HFFc6 (cell line): Measurements from ENCODE around the gene HRH4. TPM values are rescaled to one million over a fixed set of nuclear protein-coding genes. Genes with fewer than 3 reads are reported as not detected.

ENCODE experiments used
- DNase-seq: peaks from one replicate; pipeline ENCODE4 v3.0.0-alpha.2; 2018
- H3K27ac Mint-ChIP-seq: 2 replicates; pipeline ENCODE4 v1.8.0; 2020; ENCODE audit warnings: mild to moderate bottlenecking, mixed read lengths
- H3K27me3 Mint-ChIP-seq: 2 replicates; pipeline ENCODE4 v1.8.0; 2021; ENCODE audit warnings: mild to moderate bottlenecking, moderate library complexity, mixed read lengths; ENCODE audit not compliant: insufficient read depth
- H3K36me3 Mint-ChIP-seq: 2 replicates; pipeline ENCODE4 v1.8.0; 2021; ENCODE audit warnings: low read depth, mixed read lengths
- H3K4me1 Mint-ChIP-seq: 2 replicates; pipeline ENCODE4 v1.8.0; 2020; ENCODE audit warnings: low read depth, mixed read lengths
- H3K4me3 Mint-ChIP-seq: 2 replicates; pipeline ENCODE4 v1.8.0; 2020; ENCODE audit warnings: mild to moderate bottlenecking, moderate library complexity, mixed read lengths
- H3K9me3 Mint-ChIP-seq: 2 replicates; pipeline ENCODE4 v1.8.0; 2020; ENCODE audit warnings: mild to moderate bottlenecking, mixed read lengths
- CTCF ChIP-seq: fragments of 200-600 bp; sonication (generic); IDR thresholded peaks from 2 replicates; pipeline ENCODE4 v1.5.0; 2021; ENCODE audit warnings: antibody characterized with exemption, mild to moderate bottlenecking
- total RNA-seq, 6 experiments: library from RNA; stranded (reverse); fragmentation: NEBNext Ultra II Directional; extraction: Animal tissue kit (Norgen Biotek cat#: 25700); gene quantifications; 2 replicates in 1 of 6; 3 replicates in 5 of 6; pipeline ENCODE4 v1.2.3, GENCODE V29; 2021

HRH4 gene
- total RNA-seq, 6 experiments from 2014 or later = not detected

GRCh38 chr18:24474406-24474805, 14.0 kb downstream of the HRH4 start:
- no peak for DNase-seq
- Mint-ChIP-seq H3K9me3 (no peaks in the 10 kb centered on the region), H3K36me3 (no peaks in the 10 kb centered on the region), H3K27me3 (peaks cover 5% of the 10 kb centered on the region), H3K4me1 (peaks cover 6% of the 10 kb centered on the region; the same call in 1 of the 2 replicates), H3K4me3 (no peak overlapping the region), H3K27ac (no peak overlapping the region)
- TF ChIP-seq CTCF = no peak

- Mint-ChIP-seq H3K27ac (no peak overlapping the region), H3K4me3 (no peak overlapping the region), H3K9me3 (no peaks in the 10 kb centered on the region), H3K4me1 (peaks cover 6% of the 10 kb centered on the region; the same call in 1 of the 2 replicates), H3K27me3 (peaks cover 9% of the 10 kb centered on the region), H3K36me3 (no peaks in the 10 kb centered on the region)
- TF ChIP-seq CTCF = no peak
- DNase-seq = no peak
These were observed 15.6 kb downstream of the HRH4 start for GRCh38 chr18:24475926-24476589.

- Mint-ChIP-seq H3K27ac (no peak overlapping the region), H3K36me3 (no peaks in the 10 kb centered on the region), H3K27me3 (peaks cover 7% of the 10 kb centered on the region), H3K4me1 (no peaks in the 10 kb centered on the region), H3K4me3 (no peak overlapping the region), H3K9me3 (no peaks in the 10 kb centered on the region)
- no peak for DNase-seq
- TF ChIP-seq CTCF = no peak
These were observed 18.9 kb downstream of the HRH4 start for GRCh38 chr18:24479371-24479770.

DNA sequence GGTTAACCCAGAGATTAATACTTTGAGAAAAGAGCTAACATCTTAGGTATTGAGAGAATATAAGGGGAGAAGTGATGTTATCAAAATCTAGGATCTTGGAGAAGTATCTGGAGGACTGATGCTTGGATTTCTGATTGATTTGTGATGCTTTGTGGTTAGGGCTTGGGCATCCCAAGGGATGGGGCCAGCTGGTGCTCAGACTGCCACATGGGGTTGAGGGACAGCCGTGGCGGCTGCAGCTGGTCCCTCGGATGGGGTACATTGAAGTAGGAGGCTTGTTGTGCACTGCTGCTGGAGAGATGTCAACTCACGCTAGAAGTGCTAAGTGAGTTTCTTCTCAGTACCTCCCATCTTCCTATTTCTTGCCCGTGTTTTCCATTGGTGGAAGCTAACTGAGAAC, 22.4 kb downstream of the HRH4 start:
- Mint-ChIP-seq H3K27ac (no peak overlapping the region), H3K4me1 (no peaks in the 10 kb centered on the region), H3K27me3 (peaks cover 16% of the 10 kb centered on the region), H3K9me3 (no peaks in the 10 kb centered on the region), H3K36me3 (no peaks in the 10 kb centered on the region), H3K4me3 (no peak overlapping the region)
- no peak for DNase-seq
- TF ChIP-seq CTCF = no peak

- H3K9me3 Mint-ChIP-seq = no peaks in the 10 kb centered on the region
- no peaks in the 10 kb centered on the region for H3K36me3 Mint-ChIP-seq
- H3K27me3 Mint-ChIP-seq = peaks cover 11% of the 10 kb centered on the region
- no peak for DNase-seq
- no peak for TF ChIP-seq CTCF
- H3K4me3 Mint-ChIP-seq = no peak overlapping the region
- no peak overlapping the region for H3K27ac Mint-ChIP-seq
- H3K4me1 Mint-ChIP-seq = peaks cover 12% of the 10 kb centered on the region
These were observed 25.2 kb downstream of the HRH4 start for GRCh38 chr18:24485681-24486080.
